Rectal smooth muscle tissue (tissue), 1 donor: ENCODE results near the gene SF3B4.
"Not testable (repeated sequence)": the region's sequence is repeated elsewhere in the genome, so short reads cannot be mapped to it uniquely, and the experiment has no call there.

ENCODE experiments used
- H3K27ac ChIP-seq: one replicate; pipeline ENCODE4 v1.7.0; 2013; ENCODE audit warnings: low read depth, low read length, inconsistent platforms
- H3K27me3 ChIP-seq: one replicate; pipeline ENCODE4 v1.7.0; 2013; ENCODE audit warnings: low read length; ENCODE audit not compliant: control insufficient read depth, insufficient read depth
- H3K36me3 ChIP-seq: one replicate; pipeline ENCODE4 v1.7.0; 2013; ENCODE audit warnings: low read length; ENCODE audit not compliant: control insufficient read depth, insufficient read depth
- H3K4me1 ChIP-seq: one replicate; pipeline ENCODE4 v1.7.0; 2013; ENCODE audit warnings: low read length; ENCODE audit not compliant: control insufficient read depth, insufficient read depth
- H3K4me3 ChIP-seq: one replicate; pipeline ENCODE4 v1.7.0; 2013; ENCODE audit warnings: low read length
- H3K9ac ChIP-seq: one replicate; pipeline ENCODE4 v1.7.0; 2013; ENCODE audit warnings: low read length

Gene SF3B4

GRCh38 chr1:149906570-149907075, 21.0 kb downstream of the SF3B4 start:
- no peak overlapping the region for H3K9ac ChIP-seq
- H3K27ac ChIP-seq = no peak overlapping the region
- no peak overlapping the region for H3K4me3 ChIP-seq
- peaks cover 1% of the 10 kb centered on the region for H3K27me3 ChIP-seq
- no peaks in the 10 kb centered on the region for H3K4me1 ChIP-seq
- H3K36me3 ChIP-seq = peaks cover 4% of the 10 kb centered on the region

- Histone ChIP-seq H3K36me3 (peaks cover 4% of the 10 kb centered on the region), H3K4me3 (no peak overlapping the region), H3K4me1 (no peaks in the 10 kb centered on the region), H3K9ac (no peak overlapping the region), H3K27ac (no peak overlapping the region), H3K27me3 (no peaks in the 10 kb centered on the region)
Measured at GRCh38 chr1:149903836-149904491, 23.6 kb downstream of the SF3B4 start.

GRCh38 chr1:149899460-149900284, 27.9 kb downstream of the SF3B4 start, which contains the start of gene BOLA1:
Gene BOLA1 (plus strand): TSS chr1:149899568. CDS start chr1:149900060, 492 bp downstream.
- peak within 1 kb of the TSS; percentile 93 for H3K27ac ChIP-seq
- H3K36me3 ChIP-seq = peaks cover 2% of the 10 kb centered on the region
- no peaks in the 10 kb centered on the region for H3K27me3 ChIP-seq
- H3K9ac ChIP-seq = peak within 1 kb of the TSS; percentile 87
- peak within 1 kb of the TSS; percentile 92 for H3K4me3 ChIP-seq
- no peaks in the 10 kb centered on the region for H3K4me1 ChIP-seq

- H3K36me3 ChIP-seq = no peaks in the 10 kb centered on the region
- no peak overlapping the region for H3K9ac ChIP-seq
- H3K27ac ChIP-seq = no peak overlapping the region
- no peaks in the 10 kb centered on the region for H3K27me3 ChIP-seq
- H3K4me1 ChIP-seq = no peaks in the 10 kb centered on the region
- no peak overlapping the region for H3K4me3 ChIP-seq
Measured at GRCh38 chr1:149896575-149896974, 31.0 kb downstream of the SF3B4 start.

GRCh38 chr1:149888999-149889289, 38.7 kb downstream of the SF3B4 start:
- Histone ChIP-seq H3K36me3 (peaks cover 3% of the 10 kb centered on the region), H3K27me3 (no peaks in the 10 kb centered on the region), H3K27ac (peak overlapping the region; percentile 100), H3K4me1 (peaks cover 7% of the 10 kb centered on the region), H3K9ac (no peak overlapping the region), H3K4me3 (peak overlapping the region; percentile 91)

GRCh38 chr1:149888247-149888998, 39.2 kb downstream of the SF3B4 start:
- Histone ChIP-seq H3K4me1 (peaks cover 7% of the 10 kb centered on the region), H3K9ac (peak overlapping the region; percentile 51), H3K27me3 (no peaks in the 10 kb centered on the region), H3K36me3 (peaks cover 3% of the 10 kb centered on the region), H3K27ac (peak overlapping the region; percentile 100), H3K4me3 (peak overlapping the region; percentile 91)

- Histone ChIP-seq H3K27me3 (no peaks in the 10 kb centered on the region), H3K36me3 (peaks cover 3% of the 10 kb centered on the region), H3K27ac (peak overlapping the region; percentile 100), H3K4me1 (peaks cover 7% of the 10 kb centered on the region), H3K4me3 (peak overlapping the region; percentile 91), H3K9ac (peak overlapping the region; percentile 96)
Measured at GRCh38 chr1:149887456-149888246, 40.0 kb downstream of the SF3B4 start.

- H3K4me1 ChIP-seq, H3K36me3 ChIP-seq, H3K27me3 ChIP-seq: not testable (repeated sequence)
- H3K27ac ChIP-seq = peak overlapping the region; percentile 100
- H3K9ac ChIP-seq = peak overlapping the region; percentile 96
- peak overlapping the region; percentile 91 for H3K4me3 ChIP-seq
Measured at GRCh38 chr1:149887196-149887455, 40.5 kb downstream of the SF3B4 start.

GRCh38 chr1:149886396-149887195, 41.0 kb downstream of the SF3B4 start:
- Histone ChIP-seq H3K27me3 (no peaks in the 10 kb centered on the region), H3K9ac (peak overlapping the region; percentile 96), H3K27ac (peak overlapping the region; percentile 100)

GRCh38 chr1:149886121-149886395, 41.5 kb downstream of the SF3B4 start:
- Histone ChIP-seq H3K27ac (peak overlapping the region; percentile 97), H3K9ac (peak overlapping the region; percentile 84), H3K4me3 (peak overlapping the region; percentile 85)
- not testable (repeated sequence) for H3K27me3 ChIP-seq, H3K36me3 ChIP-seq, H3K4me1 ChIP-seq

More at GRCh38 chr1:149886396-149887195, 41.0 kb downstream of the SF3B4 start:
- peak overlapping the region; percentile 91 for H3K4me3 ChIP-seq
- H3K36me3 ChIP-seq = peaks cover 3% of the 10 kb centered on the region
- peaks cover 7% of the 10 kb centered on the region for H3K4me1 ChIP-seq

- Histone ChIP-seq H3K4me3 (peak overlapping the region; percentile 85), H3K4me1 (peaks cover 7% of the 10 kb centered on the region), H3K9ac (peak overlapping the region; percentile 84), H3K27ac (peak overlapping the region; percentile 97), H3K27me3 (no peaks in the 10 kb centered on the region), H3K36me3 (peaks cover 3% of the 10 kb centered on the region)
Measured at GRCh38 chr1:149885339-149886120, 42.1 kb downstream of the SF3B4 start.
